ENCODE data around the gene TCF4.

The TCF4 gene

DNA sequence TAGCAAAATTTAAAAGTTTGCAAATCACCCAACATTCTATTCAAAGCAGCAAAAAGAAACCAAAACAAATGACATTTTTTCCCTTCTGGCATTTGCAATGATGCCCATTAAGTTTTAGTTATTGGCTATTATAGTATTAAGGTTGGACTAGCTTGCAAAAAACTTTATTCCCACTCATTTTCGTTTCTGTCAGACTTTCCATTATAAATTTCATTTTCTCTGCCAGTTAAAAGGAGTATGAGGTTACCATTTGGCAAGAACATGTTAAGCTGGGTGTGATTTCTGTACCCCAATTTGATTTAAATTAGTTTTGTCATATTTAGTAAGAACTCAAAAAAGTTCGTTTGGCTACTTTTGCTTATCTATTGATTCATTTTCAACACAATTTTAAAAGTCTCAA lies 187.9 kb downstream of the TCF4 start:
- TF ChIP-seq EZH2 (IDR thresholded peaks at IDR 0.05), result no peak
- TF ChIP-seq FOXP2 (optimal IDR thresholded peaks at IDR 0.05; ENCODE audit: control extremely low read depth, extremely low read length, insufficient read depth), result no peak
- no peak for TF ChIP-seq POLR2AphosphoS5 (IDR thresholded peaks at IDR 0.05; ENCODE audit: borderline replicate concordance, low read depth, low read length)
- no peak for DNase-seq (ENCODE audit: low read depth, low spot score)
- peak overlapping the region; percentile 38; the same call in 1 of the 2 replicates for H3K4me3 ChIP-seq
- H3K9me3 ChIP-seq (ENCODE audit: low read depth, low read length), result no peaks in the 10 kb centered on the region
- H3K9ac ChIP-seq (ENCODE audit: insufficient read length), result no peak overlapping the region
- no peaks in the 10 kb centered on the region for H3K36me3 ChIP-seq (ENCODE audit: insufficient read depth, low read length)
- no peak overlapping the region for H3K27ac ChIP-seq

DNA sequence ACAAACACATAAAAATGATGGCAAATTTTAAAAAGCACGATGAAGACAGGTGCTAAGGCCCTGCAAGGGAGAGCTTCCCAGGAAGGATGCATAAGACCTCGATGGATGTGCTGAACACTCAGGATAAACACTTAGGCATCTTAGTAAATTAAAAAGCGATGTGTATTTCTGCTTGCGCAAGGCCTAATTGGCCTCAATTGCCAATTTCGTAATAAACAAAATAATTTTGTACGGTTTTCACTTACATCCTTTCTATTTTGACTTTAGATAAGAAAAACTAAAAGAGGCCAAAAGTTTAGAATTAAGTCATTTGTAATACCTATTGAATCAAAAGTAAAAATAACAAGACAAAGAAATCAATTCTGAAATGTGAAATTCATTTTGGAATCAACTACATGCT lies 189.1 kb downstream of the TCF4 start:
- Histone ChIP-seq H3K36me3 (ENCODE audit: insufficient read depth, low read length) (no peaks in the 10 kb centered on the region), H3K4me3 (no peak overlapping the region), H3K9ac (ENCODE audit: insufficient read length) (no peak overlapping the region), H3K27ac (no peak overlapping the region), H3K9me3 (ENCODE audit: low read depth, low read length) (no peaks in the 10 kb centered on the region)
- no peak for DNase-seq (ENCODE audit: low read depth, low spot score)
- TF ChIP-seq EZH2 (IDR thresholded peaks at IDR 0.05), result no peak
- no peak for TF ChIP-seq FOXP2 (optimal IDR thresholded peaks at IDR 0.05; ENCODE audit: control extremely low read depth, extremely low read length, insufficient read depth)
- TF ChIP-seq POLR2AphosphoS5 (IDR thresholded peaks at IDR 0.05; ENCODE audit: borderline replicate concordance, low read depth, low read length), result no peak

DNA sequence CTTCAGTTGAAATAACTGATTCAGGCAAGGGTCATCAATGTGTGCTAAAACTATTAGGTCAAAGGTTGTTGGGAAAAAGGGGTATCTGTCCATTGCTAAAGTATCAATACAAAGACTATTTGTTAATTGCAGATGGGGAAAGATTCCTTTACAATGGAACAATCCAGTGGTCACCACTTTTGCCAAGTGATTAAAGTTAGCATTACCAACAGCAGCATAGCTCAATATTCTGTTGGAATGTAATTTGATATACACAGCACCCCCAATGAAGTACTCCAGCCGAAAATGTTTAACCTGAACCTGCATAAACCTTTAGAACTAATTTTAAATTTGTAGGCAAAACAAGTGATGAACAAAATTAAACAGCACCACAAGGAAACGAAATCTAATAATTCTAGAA lies 191.0 kb downstream of the TCF4 start:
- Histone ChIP-seq H3K36me3 (ENCODE audit: insufficient read depth, low read length) (no peaks in the 10 kb centered on the region), H3K4me3 (no peak overlapping the region), H3K27ac (no peak overlapping the region), H3K9me3 (ENCODE audit: low read depth, low read length) (no peaks in the 10 kb centered on the region), H3K9ac (ENCODE audit: insufficient read length) (no peak overlapping the region)
- no peak for DNase-seq (ENCODE audit: low read depth, low spot score)
- no peak for TF ChIP-seq FOXP2 (optimal IDR thresholded peaks at IDR 0.05; ENCODE audit: control extremely low read depth, extremely low read length, insufficient read depth)
- no peak for TF ChIP-seq EZH2 (IDR thresholded peaks at IDR 0.05)
- no peak for TF ChIP-seq POLR2AphosphoS5 (IDR thresholded peaks at IDR 0.05; ENCODE audit: borderline replicate concordance, low read depth, low read length)

DNA sequence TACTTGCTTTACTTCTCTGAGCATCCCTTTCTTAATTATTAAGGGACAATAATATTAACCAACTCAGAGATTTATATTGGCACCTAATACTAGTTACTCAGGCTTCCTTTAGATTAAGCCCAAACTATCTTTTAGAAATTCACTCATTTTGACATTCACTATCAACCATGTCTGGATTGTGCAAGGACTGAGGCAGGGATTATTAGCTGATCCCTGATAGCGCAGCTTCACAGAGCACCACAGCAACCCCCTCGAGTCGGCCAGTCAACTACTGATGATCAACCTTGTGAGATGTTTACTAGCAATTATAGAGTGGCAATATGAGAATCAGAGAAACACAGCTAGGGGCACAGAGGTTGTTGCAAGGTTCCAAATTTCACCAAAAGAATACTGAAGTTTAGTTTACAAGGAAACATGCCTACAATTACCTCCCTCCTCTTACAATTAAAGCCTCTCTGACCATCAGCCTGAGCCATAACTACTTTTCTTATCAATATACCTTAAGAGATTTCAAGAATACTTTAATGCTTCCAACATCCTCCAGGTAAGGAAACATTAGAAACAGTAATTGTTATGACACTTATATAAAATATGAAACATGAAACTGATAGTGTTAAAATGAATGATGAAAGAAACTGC lies 191.6 kb downstream of the TCF4 start:
- Histone ChIP-seq H3K36me3 (ENCODE audit: insufficient read depth, low read length) (no peaks in the 10 kb centered on the region), H3K9me3 (ENCODE audit: low read depth, low read length) (no peaks in the 10 kb centered on the region), H3K9ac (ENCODE audit: insufficient read length) (no peak overlapping the region), H3K4me3 (no peak overlapping the region), H3K27ac (no peak overlapping the region)
- DNase-seq (ENCODE audit: low read depth, low spot score), result no peak
- TF ChIP-seq POLR2AphosphoS5 (IDR thresholded peaks at IDR 0.05; ENCODE audit: borderline replicate concordance, low read depth, low read length), result no peak
- TF ChIP-seq FOXP2 (optimal IDR thresholded peaks at IDR 0.05; ENCODE audit: control extremely low read depth, extremely low read length, insufficient read depth), result no peak
- no peak for TF ChIP-seq EZH2 (IDR thresholded peaks at IDR 0.05)

DNA sequence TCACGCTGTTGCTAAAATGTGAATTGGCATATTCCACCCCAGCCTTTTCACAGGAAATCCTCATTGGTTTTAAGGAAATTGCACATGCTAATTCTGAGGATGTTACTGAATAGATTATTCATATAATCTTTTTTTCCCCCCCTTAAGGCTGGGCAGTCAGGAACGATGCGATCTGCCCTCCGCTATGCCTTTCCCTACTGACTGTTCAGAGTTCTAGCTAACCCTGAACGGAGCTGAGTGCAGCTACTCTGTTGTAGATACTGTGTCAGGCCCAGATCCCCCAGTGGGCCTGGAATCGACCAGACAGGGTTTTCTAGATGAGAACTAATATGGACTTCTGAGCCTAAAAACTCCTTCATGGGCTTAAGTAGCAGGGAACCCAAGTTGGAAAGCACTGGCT lies 192.2 kb downstream of the TCF4 start:
- DNase-seq (ENCODE audit: low read depth, low spot score), result no peak
- Histone ChIP-seq H3K36me3 (ENCODE audit: insufficient read depth, low read length) (no peaks in the 10 kb centered on the region), H3K4me3 (no peak overlapping the region), H3K9me3 (ENCODE audit: low read depth, low read length) (no peaks in the 10 kb centered on the region), H3K27ac (no peak overlapping the region), H3K9ac (ENCODE audit: insufficient read length) (no peak overlapping the region)
- TF ChIP-seq POLR2AphosphoS5 (IDR thresholded peaks at IDR 0.05; ENCODE audit: borderline replicate concordance, low read depth, low read length) (no peak), FOXP2 (optimal IDR thresholded peaks at IDR 0.05; ENCODE audit: control extremely low read depth, extremely low read length, insufficient read depth) (no peak)

DNA sequence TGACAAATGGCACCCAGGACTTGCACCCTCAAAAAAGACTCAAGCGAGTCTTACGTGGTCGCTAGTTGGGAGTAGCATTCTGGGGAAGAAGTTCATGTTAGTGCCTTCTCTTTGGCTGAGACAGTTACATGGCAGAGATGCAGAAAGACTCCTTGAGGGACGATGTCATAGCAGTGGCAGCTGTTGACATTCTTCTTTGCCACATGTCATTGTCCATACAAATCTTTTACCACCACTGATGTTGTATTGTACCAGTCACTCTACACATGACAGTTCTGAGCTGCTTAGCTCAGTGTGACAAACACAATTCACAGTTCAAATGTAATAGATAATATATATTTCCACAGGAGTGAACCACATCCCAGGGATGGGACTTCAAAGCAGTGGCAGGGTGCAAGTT lies 197.1 kb downstream of the TCF4 start:
- no peak overlapping the region for H3K4me3 ChIP-seq

DNA sequence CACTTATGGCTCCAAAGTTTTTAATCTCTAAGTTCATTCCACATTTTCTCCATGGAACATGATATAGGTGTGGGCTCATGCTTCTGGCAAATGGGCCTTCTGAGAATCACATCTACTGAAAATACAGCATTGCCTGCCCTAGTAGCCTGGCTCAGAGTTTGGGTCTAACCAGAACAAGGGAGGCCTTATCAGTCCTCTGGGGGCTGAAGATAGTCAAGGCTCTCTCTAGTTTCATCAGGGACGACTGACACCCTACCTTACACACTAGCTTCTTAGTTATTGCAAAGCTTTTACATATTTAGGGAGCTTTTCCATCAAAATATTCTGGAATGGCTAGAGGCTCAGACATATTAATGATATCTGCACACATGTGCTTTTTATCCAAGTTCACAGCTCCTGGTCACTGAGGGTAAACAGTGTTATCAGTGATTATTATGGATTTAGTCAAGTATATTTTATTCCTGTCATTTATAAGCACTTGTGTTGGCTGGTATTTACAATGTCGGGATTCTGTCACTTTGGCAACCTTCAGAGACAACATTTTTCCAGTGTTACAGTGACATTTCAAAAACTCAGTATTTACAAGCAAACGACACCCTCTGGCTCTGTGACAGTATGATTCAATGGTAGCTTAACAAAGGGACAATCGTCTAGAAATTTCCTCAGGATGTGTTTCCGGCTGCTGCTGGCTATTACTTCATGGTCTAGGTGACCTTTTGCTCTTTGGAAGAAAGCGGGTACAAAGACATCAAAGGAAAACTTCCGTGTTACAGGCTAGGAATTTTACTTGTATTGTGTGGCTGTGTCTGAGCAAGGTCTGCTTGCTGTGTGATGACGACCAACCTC lies 200.6 kb downstream of the TCF4 start:
- H3K4me3 ChIP-seq, result no peak overlapping the region
- DNase-seq (ENCODE audit: low read depth, low spot score), result no peak
- no peaks in the 10 kb centered on the region for H3K9me3 ChIP-seq (ENCODE audit: low read depth, low read length)
- H3K36me3 ChIP-seq (ENCODE audit: insufficient read depth, low read length), result no peaks in the 10 kb centered on the region
- no peak overlapping the region for H3K9ac ChIP-seq (ENCODE audit: insufficient read length)
- H3K27ac ChIP-seq, result no peak overlapping the region
- TF ChIP-seq EZH2 (IDR thresholded peaks at IDR 0.05) (no peak), POLR2AphosphoS5 (IDR thresholded peaks at IDR 0.05; ENCODE audit: borderline replicate concordance, low read depth, low read length) (no peak), FOXP2 (optimal IDR thresholded peaks at IDR 0.05; ENCODE audit: control extremely low read depth, extremely low read length, insufficient read depth) (no peak)

More for the DNA sequence above, 197.1 kb downstream of the TCF4 start:
- no peaks in the 10 kb centered on the region for H3K36me3 ChIP-seq (ENCODE audit: insufficient read depth, low read length)
- H3K9me3 ChIP-seq (ENCODE audit: low read depth, low read length), result no peaks in the 10 kb centered on the region
- H3K27ac ChIP-seq, result no peak overlapping the region
- DNase-seq (ENCODE audit: low read depth, low spot score), result no peak
- H3K9ac ChIP-seq (ENCODE audit: insufficient read length), result no peak overlapping the region
- TF ChIP-seq FOXP2 (optimal IDR thresholded peaks at IDR 0.05; ENCODE audit: control extremely low read depth, extremely low read length, insufficient read depth) (no peak), POLR2AphosphoS5 (IDR thresholded peaks at IDR 0.05; ENCODE audit: borderline replicate concordance, low read depth, low read length) (no peak), EZH2 (IDR thresholded peaks at IDR 0.05) (no peak)

DNA sequence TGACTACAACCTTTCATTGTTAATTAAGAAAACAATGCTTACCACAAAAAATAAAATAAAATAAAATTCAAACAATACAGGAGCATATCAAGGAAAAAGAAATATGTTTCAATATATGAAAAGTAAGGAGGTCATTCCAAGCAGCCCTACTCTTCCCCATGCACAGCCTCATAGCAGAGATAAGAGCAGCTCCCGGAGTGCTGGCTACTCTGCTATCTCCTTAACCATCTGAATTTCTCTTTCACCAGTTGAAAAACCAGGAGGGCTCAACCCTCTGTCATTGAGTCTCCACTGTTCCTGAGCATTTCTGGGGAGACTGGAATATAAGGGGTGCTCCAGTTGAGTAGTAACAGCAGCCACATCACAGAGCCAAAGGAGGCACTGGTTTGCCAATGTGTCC lies 201.4 kb downstream of the TCF4 start:
- no peaks in the 10 kb centered on the region for H3K36me3 ChIP-seq (ENCODE audit: insufficient read depth, low read length)
- no peak overlapping the region for H3K4me3 ChIP-seq
- DNase-seq (ENCODE audit: low read depth, low spot score), result no peak
- H3K9ac ChIP-seq (ENCODE audit: insufficient read length), result no peak overlapping the region
- TF ChIP-seq EZH2 (IDR thresholded peaks at IDR 0.05) (no peak), POLR2AphosphoS5 (IDR thresholded peaks at IDR 0.05; ENCODE audit: borderline replicate concordance, low read depth, low read length) (no peak), FOXP2 (optimal IDR thresholded peaks at IDR 0.05; ENCODE audit: control extremely low read depth, extremely low read length, insufficient read depth) (no peak)
- no peak overlapping the region for H3K27ac ChIP-seq
- peaks cover 4% of the 10 kb centered on the region; the same call in 1 of the 2 replicates for H3K9me3 ChIP-seq (ENCODE audit: low read depth, low read length)
